Effector CD8-positive, alpha-beta T cell (primary cell): ENCODE data around the gene DDN.
A peak's percentile ranks its signal among the peaks of the same experiment; 100 is the strongest.

ENCODE experiments used
- DNase-seq: peaks from one replicate; lab custom pipeline; 2025; lab: John Stamatoyannopoulos, UW

DDN gene

DNA sequence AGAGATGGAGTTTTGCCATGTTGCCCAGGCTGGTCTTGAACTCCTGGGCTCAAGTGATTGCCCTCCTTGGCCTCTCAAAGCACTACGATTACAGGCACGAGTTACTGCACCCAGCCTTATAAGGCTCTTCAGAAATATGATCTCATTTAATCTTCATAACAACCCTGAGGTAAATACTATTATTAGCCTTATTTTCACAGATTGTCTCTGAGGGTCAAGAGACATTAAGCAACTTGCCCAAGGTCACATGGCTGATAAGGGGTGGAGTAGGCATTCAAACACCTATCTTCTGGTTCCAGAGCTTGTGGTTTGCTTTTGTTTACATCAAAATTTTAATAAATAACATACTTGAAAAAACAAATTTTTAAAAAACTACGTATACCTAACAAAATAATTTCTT lies 14.3 kb upstream of the DDN start:
- no peak for DNase-seq

- DNase-seq, result no peak
Measured at GRCh38 chr12:49012739-49013138, 13.6 kb upstream of the DDN start.

- no peak for DNase-seq
Measured at GRCh38 chr12:49010092-49010668, 11.0 kb upstream of the DDN start.

DNA sequence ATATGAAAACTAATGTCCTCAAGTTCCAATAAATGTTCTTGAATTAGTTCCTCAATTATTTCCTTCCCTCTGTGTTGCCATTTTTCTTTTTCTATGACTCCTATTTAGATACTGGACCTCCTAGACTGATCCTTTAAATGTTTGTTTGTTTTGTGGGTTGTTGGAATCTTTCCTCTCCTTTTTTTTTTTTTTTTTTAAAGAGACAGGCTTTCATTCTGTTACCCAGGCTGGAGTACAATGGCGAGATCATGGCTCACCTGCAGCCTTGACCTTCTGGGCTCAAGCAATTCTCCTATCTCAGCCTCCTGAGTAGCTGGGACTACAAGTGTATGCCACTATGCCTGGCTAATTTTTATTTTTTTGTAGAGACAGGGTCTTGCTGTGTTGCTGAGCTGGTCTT lies 9.8 kb upstream of the DDN start:
- no peak for DNase-seq

DNA sequence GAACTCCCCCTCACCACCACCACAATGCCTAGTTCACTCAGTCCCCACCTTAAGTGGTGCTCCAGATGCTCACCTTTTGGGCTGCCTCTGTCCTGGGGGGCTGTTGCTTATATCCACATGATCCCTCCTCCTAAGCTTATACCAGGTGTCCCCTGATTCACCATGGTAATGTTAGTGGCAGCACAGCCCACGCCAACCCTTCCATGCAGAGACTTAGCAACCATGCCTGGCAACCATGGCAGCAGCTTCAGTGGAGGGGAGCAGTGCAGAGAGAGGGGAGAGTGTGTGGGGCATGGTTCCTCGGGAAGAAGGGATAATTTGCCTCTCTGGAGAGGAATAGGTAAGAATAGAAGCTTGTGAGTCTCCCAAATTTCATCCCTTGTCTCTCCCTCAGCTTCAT lies 1.2 kb upstream of the DDN start:
- DNase-seq, result no peak

DNA sequence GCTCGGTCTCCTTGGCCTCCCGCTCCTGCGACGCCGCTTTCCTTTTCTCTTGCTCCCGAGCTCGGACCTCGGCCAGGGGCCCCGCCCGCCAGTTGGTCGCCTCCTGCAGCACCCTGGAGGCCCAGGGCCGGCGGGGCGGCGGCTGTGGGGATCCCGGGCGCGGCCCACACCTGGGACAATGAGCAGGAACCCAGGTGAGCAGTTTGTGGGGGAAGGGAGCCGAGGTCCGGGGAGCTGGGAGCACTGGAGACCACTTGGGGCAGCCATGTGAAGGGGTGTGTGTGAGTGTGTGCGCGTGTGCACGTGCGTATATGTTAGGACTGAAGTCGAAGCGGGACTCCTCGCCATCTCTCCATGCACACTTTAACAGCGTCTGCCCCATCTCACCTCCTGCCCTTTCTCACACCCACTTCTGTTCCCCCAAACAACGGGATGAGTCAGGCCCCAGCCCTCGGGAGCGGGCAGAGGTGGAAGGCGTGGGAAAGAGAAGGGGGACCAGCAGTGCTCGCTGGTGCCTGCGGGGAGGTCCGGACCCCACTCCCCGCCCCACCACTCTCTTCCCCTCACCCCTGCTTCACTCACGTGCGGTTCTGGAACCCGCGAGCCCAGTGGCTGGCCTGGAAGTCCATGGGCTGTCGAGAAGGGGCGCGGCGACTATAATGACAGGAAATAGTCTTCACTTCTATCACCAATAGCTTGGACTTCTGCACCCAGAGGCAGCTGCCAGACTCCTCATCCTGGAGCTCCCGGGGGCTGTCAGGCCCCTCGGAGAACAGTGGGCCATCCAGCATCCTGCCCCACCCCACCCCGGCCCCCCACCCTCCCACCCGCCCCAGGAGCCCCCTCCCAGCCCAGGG lies 450 bp downstream of the DDN start:
- no peak for DNase-seq

DNA sequence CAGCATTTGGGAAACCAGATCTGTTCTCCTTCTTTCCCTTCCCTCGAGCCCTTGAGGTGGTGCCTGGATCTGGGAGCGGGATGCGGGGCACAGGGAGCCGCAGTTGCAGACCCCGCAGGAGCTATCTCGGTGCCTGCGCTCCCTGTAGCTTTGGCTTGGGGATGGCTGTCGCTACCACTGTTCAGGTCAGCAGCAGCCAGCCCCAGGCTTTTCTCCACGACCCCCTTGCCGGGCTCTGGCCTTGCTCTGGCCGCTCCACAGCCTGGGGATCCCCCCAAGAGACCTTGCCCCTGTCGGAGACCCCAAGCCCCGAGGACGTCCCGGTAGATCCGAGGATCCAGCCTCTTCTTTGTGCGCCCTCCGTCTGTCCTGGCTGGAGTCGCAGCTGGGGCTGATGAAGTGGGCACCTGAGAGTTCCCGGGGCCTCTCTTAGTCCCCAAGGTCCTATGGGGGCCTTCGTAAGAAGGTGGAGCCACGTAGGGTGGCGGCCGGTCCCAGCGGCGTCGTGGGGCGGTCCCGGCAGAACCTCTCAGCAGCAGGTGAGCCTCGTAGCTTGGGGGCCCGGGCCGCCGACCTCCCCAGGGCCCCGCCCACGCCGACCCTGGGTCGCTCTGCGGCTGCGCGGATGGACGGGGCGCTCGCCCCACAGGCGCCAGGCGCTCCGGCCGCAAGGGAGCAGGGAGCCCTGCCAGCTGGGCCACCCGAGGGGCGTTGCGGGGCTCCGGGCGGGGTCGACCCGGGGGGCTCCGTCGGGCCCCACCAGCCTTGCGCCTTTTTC lies 1.3 kb downstream of the DDN start:
- DNase-seq, result no peak

DNA sequence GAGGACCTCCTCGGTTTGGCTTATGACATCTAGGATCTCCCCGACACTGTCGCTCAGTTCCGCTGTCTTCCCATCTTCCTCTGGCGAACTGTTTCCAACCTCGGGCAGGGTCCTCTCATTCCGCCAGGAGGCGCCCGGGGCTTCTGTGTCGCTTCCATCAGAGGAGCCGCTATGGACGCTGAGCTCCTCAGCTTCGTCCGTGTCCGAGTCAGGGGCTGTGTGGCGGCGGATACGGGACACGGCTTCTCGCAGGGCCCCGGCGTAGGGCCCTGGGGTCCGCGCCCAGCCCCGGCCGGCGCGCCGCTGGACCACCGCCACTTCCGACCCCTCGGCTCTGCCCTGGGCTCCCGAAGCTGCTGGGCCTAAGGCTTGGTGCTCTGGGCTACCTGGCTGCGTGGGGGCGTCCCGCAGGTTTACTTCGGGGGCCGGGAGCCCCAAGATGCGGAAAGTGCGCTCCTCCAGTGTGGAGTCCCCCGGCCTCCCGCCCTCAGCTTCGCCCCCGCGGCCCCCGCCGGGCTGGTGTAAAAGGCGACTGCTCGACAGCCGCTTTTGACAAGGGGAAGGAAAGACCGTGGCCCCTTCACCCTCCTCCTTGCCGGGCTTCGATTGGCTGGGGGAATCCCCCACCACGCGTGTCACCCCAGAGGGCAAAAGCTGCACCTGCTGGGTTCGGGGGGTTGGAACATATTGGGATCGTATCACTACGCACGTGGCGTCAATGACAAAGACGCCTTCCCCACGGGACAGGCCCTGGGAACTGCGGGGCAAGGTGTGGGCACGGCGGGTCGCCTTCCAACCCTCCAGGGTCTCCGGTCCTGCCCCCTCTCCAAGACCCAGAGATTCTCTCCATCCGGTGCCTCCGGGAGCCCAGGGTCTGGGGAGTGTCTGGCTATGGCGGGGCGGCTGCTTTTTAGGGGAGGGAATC lies 2.1 kb downstream of the DDN start:
- DNase-seq, result peak; percentile 52

GRCh38 chr12:48995086-48995879 lies 3.9 kb downstream of the DDN start:
- peak; percentile 21 for DNase-seq

GRCh38 chr12:48994224-48995085 lies 4.7 kb downstream of the DDN start:
- no peak for DNase-seq

DNA sequence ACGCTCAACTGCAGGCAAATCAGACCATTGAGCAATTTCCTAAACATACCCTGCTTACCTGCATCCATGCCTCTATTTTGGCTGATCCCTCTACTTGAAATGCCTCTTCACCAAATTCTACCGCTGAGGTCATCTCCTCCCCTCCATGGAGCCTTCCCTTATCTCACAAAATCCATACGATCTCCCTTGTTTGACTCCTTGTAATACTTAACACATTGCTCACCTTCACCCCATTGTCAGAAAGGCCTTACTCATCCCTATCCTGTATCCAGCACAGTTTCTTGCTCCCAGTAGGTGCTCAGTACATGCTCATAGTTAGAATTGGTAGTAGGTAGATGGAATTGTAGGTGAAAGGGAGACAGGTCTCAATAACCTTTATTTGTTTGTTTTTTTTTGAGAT lies 5.4 kb downstream of the DDN start:
- DNase-seq, result no peak

DNA sequence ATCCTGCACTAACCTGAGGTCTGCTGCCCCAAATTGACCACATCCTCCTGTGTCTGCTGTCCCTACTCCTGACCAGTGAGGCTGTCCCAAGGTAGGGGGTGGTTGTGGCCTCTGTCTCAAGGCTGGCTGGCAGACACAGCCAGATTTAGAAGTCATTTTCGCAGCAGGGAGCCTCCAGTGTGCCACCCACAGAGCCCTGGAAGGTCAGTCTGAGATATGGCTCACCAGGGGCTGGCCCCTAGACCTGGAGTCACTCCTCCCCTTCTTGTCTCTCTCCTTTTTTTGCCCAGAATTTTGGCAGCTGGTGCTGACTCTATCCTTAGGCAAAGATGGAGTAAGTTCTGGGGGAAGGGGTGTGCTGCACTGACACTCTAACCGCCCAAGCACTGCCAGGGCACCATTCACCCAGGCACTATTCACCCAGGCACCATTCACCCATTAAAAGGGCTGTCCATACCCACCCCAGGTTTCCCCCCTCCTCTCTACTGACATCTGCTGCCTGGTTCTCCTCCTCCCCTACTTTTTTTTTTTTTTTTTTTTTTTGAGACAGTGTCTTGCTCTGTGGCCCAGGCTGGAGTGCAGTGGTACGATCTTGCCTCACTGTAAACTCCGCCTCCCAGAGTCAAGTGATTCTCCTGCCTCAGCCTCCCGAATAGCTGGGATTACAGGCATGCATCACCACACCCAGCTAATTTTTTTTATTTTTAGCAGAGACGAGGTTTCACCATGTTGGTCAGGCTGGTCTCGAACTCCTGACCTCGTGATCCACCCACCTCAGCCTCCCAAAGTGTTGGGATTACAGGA lies 7.7 kb downstream of the DDN start:
- DNase-seq, result no peak

GRCh38 chr12:48990552-48990951 lies 8.6 kb downstream of the DDN start:
- no peak for DNase-seq

DNA sequence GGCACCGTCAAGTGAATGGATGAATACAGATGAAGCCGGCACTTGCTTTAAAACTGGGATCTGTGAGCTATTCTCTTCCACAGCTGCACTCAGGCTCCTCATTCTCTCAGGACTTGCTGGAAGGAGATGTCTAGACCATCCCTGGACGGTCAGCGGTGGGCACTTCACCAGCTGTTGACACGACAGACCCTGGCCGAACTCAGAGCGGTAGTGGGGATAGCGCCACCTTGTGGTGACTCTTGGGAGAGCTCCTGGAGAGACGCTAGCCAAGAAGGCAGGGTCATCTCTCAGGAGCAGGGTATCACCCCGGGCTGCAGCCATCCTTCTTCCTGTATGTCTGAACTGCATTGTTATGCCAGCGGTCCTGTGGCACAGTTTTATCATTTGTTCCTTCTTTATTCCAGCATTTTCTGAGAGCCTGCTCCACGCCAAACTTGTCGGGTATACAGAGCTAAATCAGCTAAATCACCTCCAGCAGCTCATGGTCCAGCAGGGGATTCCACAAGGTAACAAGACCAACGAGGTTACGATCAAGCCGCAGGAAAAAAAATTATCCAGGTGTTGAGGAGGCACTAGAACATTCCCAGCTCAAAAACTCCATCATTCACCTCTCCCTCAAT lies 11.0 kb downstream of the DDN start:
- DNase-seq, result peak; percentile 66

DNA sequence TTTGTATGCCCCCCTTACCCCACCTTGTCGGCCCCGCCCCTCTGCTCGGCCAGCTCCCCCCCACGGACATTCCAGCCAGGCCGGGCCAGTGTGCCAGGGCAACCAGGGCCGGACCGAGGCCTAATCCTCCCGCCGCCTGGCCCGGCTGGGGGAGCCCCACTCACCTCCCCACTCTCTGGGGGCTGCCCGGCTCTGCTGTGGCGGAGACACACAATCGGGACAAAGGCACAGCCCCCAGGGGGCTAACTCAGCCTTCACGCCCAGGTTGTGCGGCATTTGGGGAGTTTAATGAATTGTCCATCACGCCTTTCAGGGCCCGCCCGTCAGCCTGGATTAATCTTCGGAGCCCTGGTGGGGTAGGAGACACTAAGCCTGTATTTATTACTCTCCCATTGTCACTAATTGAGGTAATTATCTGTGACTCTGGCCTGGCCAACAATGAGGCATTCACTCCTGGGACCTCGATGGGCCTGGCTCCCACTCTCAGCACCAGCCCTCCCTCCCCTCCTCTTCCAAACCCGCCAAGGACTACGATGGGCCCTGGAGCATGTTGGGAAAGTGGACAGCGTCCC lies 12.4 kb downstream of the DDN start:
- DNase-seq, result no peak

GRCh38 chr12:48985901-48986300 lies 13.3 kb downstream of the DDN start:
- no peak for DNase-seq

DNA sequence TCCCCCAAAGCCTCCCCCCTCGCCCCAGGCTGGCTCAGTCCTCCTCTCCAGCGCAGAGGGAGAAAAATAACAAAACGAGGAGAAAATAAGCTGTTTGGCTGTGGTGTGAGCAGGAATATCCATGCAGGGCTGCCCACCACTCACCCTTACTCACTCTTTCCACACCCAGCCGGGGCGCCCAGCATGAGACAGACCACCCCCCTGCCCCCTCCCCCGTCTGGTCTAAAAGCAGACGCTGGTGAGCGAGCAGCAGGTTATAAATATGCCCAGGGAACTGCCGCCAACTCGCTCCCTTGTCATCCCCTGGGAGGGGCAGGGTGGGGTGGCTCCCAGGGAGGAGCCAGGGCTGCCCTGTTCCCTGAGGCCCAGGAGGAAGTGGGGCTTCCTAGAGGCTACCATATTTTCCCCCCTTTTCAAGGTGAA lies 13.7 kb downstream of the DDN start:
- no peak for DNase-seq

GRCh38 chr12:48982397-48983080 lies 16.6 kb downstream of the DDN start:
- DNase-seq, result no peak
